A549 (cell line): ENCODE results near the gene TJP1. TPM values are rescaled to one million over a fixed set of nuclear protein-coding genes. Genes with fewer than 3 reads are reported as not detected.
"Not testable (repeated sequence)": the region's sequence is repeated elsewhere in the genome, so short reads cannot be mapped to it uniquely, and the experiment has no call there.

ENCODE experiments used
- ATAC-seq, 2 experiments: fragments of 200-7000 bp in 1 of 2; fragments of >200 bp in 1 of 2; cut with Nextera tagmentation in 1 of 2; cut with Tn5 transposase in 1 of 2; 3 replicates each; pipeline versions ENCODE4 v1.8.0 to v1.9.1; 2018 to 2020; ENCODE audit warnings: mild to moderate bottlenecking in 1 of 2, moderate library complexity in 1 of 2
- CTCF ChIA-PET: fragments of 300-600 bp; sonication (Branson Sonifier 250); formaldehyde crosslinking; extraction: SDS; loops from one replicate; lab custom pipeline; 2021; ENCODE audit warnings: antibody characterized with exemption, inconsistent platforms; lab: Yijun Ruan, JAX
- POLR2A ChIA-PET: fragments of 350-600 bp; formaldehyde crosslinking; extraction: SDS; loops from one replicate; lab custom pipeline; 2021; ENCODE audit warnings: antibody characterized with exemption, inconsistent platforms; lab: Yijun Ruan, JAX
- DNase-seq, 2 experiments: peaks; one replicate each; pipeline versions ENCODE4 v3.0.0 to v3.0.0-alpha.2; 2011 to 2016; ENCODE audit warnings: low read depth in 1 of 2, low spot score in 1 of 2
- FAIRE-seq: peaks from 2 replicates; lab custom pipeline; 2011; peaks lifted over from hg19 to GRCh38; lab: Jason Lieb, UNC
- H3K27ac ChIP-seq, 2 experiments: fragments of >200 bp; sonication (Bioruptor Twin); formaldehyde crosslinking; 3 replicates each; pipeline ENCODE4 v1.5.1; 2016 to 2017
- H3K4me1 ChIP-seq: fragments of >200 bp; sonication (Bioruptor Twin); formaldehyde crosslinking; 3 replicates; pipeline ENCODE4 v1.6.1; 2016
- H3K4me2 ChIP-seq: fragments of >200 bp; sonication (Bioruptor Twin); formaldehyde crosslinking; 3 replicates; pipeline ENCODE4 v1.6.1; 2016
- H3K4me3 ChIP-seq: fragments of >200 bp; sonication (Bioruptor Twin); formaldehyde crosslinking; 3 replicates; pipeline ENCODE4 v1.5.1; 2016
- H3K9me3 ChIP-seq: fragments of >200 bp; sonication (Bioruptor Twin); formaldehyde crosslinking; 3 replicates; pipeline ENCODE4 v1.6.1; 2016
- BHLHE40 ChIP-seq: IDR thresholded peaks from 2 replicates; pipeline ENCODE4 v1.6.1; 2012; ENCODE audit warnings: low read depth, low read length, inconsistent platforms
- CBX2 ChIP-seq: fragments of 200-600 bp; sonication (generic); IDR thresholded peaks from 2 replicates; pipeline ENCODE4 v1.6.1; 2016; ENCODE audit warnings: low read depth, mild to moderate bottlenecking, borderline replicate concordance
- CEBPB ChIP-seq, 2 experiments: fragments of >200 bp in 1 of 2; sonication (Bioruptor Twin) in 1 of 2; formaldehyde crosslinking in 1 of 2; IDR thresholded peaks; 2 replicates each; pipeline ENCODE4 v1.6.1; 2012 to 2016
- FOSL2 ChIP-seq, 2 experiments: fragments of 450-650 bp in 1 of 2; fragments of >200 bp in 1 of 2; sonication (Bioruptor Twin) in 1 of 2; formaldehyde crosslinking; IDR thresholded peaks; 2 replicates each; pipeline versions ENCODE4 v1.5.0 to v1.6.1; 2016 to 2020; ENCODE audit warnings: mild to moderate bottlenecking in 1 of 2, moderate library complexity in 1 of 2
- FOXS1 ChIP-seq: fragments of 250-450 bp; sonication (Bioruptor Pico); IDR thresholded peaks from 2 replicates; pipeline ENCODE4 v1.5.0; 2020; ENCODE audit warnings: mild to moderate bottlenecking, moderate library complexity
- GATA3 ChIP-seq: IDR thresholded peaks from 2 replicates; pipeline ENCODE4 v1.6.1; 2012; ENCODE audit warnings: borderline replicate concordance
- HOXA7 ChIP-seq: fragments of 250-450 bp; sonication (Bioruptor Pico); IDR thresholded peaks from 2 replicates; pipeline ENCODE4 v1.5.0; 2020; ENCODE audit warnings: mild to moderate bottlenecking, moderate library complexity
- HOXB13 ChIP-seq: fragments of 250-450 bp; sonication (Bioruptor Pico); IDR thresholded peaks from 2 replicates; pipeline ENCODE4 v1.5.0; 2020; ENCODE audit warnings: low read depth, mild to moderate bottlenecking, moderate library complexity
- HOXB5 ChIP-seq: fragments of 250-450 bp; sonication (Bioruptor Pico); IDR thresholded peaks from 2 replicates; pipeline ENCODE4 v1.5.0; 2020; ENCODE audit warnings: mild to moderate bottlenecking, moderate library complexity
- JUN ChIP-seq, 2 experiments: fragments of >200 bp; sonication (Bioruptor Twin); formaldehyde crosslinking; IDR thresholded peaks; 2 replicates in 1 of 2; 3 replicates in 1 of 2; pipeline ENCODE4 v1.6.1; 2016 to 2017
- MAZ ChIP-seq: fragments of 150-350 bp; IDR thresholded peaks from 2 replicates; pipeline ENCODE4 v1.6.1; 2014; ENCODE audit warnings: antibody characterized with exemption, low read depth, low read length, borderline replicate concordance
- RARB ChIP-seq: fragments of 250-450 bp; sonication (Bioruptor Pico); IDR thresholded peaks from 2 replicates; pipeline ENCODE4 v1.8.0; 2021; ENCODE audit warnings: mild to moderate bottlenecking, moderate library complexity
- RCOR1 ChIP-seq: fragments of 150-350 bp; IDR thresholded peaks from 2 replicates; pipeline ENCODE4 v1.6.1; 2014; ENCODE audit warnings: antibody characterized with exemption, low read length, low read depth
- RFX5 ChIP-seq: fragments of 450-650 bp; IDR thresholded peaks from 2 replicates; pipeline ENCODE4 v1.7.1; 2014; ENCODE audit warnings: antibody characterized with exemption, mild to moderate bottlenecking, moderate library complexity
- TFCP2L1 ChIP-seq: fragments of 250-450 bp; sonication (Bioruptor Pico); IDR thresholded peaks from 2 replicates; pipeline ENCODE4 v1.5.0; 2021; ENCODE audit warnings: mild to moderate bottlenecking
- ZC3H11A ChIP-seq: fragments of 450-650 bp; IDR thresholded peaks from 2 replicates; pipeline ENCODE4 v1.6.1; 2014; ENCODE audit warnings: antibody characterized with exemption, mild to moderate bottlenecking
- WGBS: methylation state at CpG from one replicate; pipeline ENCODE4 v1.1.6; 2017; ENCODE audit errors: missing lambda C conversion rate; 5-methylcytosine and 5-hydroxymethylcytosine counted together
- polyA plus RNA-seq, 4 experiments: library from polyadenylated mRNA; depleted of rRNA in 3 of 4; stranded (reverse); fragments of >200 nt; fragmentation: RNase III in 1 of 4; extraction: RNeasy Plus Mini Kit Qiagen cat#74134 plus additional on column Dnase treatment in 1 of 4; gene quantifications; 2 replicates in 3 of 4; 3 replicates in 1 of 4; pipeline ENCODE4 v1.2.3, GENCODE V29; 2011 to 2017
- TF ChIP-seq, protein P1 (sequence below): IDR thresholded peaks from 2 replicates; pipeline ENCODE4 v1.6.1; 2012; ENCODE audit warnings: low read depth, borderline replicate concordance
- TF ChIP-seq, protein P2 (sequence below): IDR thresholded peaks from 2 replicates; pipeline ENCODE4 v1.6.1; 2012
- TF ChIP-seq, protein P3 (sequence below): fragments of 250-450 bp; sonication (Bioruptor Pico); IDR thresholded peaks from 2 replicates; pipeline ENCODE4 v1.5.0; 2021; ENCODE audit warnings: mild to moderate bottlenecking, moderate library complexity, borderline replicate concordance
- TF ChIP-seq, protein P4 (sequence below): IDR thresholded peaks from 2 replicates; pipeline ENCODE4 v1.6.1; 2012
- TF ChIP-seq, protein P5 (sequence below): fragments of 450-650 bp; IDR thresholded peaks from 2 replicates; pipeline ENCODE4 v1.6.1; 2014; ENCODE audit warnings: antibody characterized with exemption
- TF ChIP-seq, protein P6 (sequence below): fragments of >200 bp; sonication (Bioruptor Twin); formaldehyde crosslinking; IDR thresholded peaks from 3 replicates; pipeline ENCODE4 v1.5.1; 2016

Gene TJP1
- polyA plus RNA-seq, 2 of the 4 experiments (the other 2 are of a cell fraction), result 55.0 to 179 TPM

DNA sequence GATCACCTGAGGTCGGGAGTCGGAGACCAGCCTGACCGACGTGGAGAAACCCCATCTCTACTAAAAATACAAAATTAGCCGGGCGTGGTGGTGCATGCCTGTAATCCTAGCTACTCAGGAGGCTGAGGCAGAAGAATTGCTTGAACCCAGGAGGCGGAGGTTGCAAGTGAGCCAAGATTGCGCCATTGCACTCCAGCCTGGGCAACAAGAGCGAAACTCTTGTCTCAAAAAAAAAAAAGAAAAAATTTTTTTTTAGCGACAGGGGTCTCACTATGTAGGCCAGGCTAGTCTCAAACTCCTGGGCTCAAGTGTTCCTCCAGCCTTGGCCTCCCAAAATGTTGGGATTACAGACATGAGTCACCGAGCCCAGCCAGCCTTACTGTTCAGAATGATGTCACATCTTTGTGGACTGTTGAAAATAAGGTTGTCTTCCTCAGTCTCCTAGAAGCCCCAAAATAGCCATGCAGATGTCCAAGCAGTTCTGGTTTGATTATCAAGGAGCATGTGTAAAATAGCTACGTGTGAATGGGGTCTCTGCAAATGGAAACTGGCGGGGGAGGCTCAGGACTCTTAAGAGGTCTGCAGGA lies 145.8 kb downstream of the TJP1 start:
- H3K27ac ChIP-seq, result peak overlapping the region; percentile 91 to 93
- H3K4me1 ChIP-seq, result peaks cover 52% of the 10 kb centered on the region
- TF ChIP-seq CEBPB (IDR thresholded peaks at IDR 0.05) (peak in 1 of 2 experiments; percentile 69; a peak in 2 of 4 replicates), FOSL2 (IDR thresholded peaks at IDR 0.05) (0 out of 2 replicates have a peak, but pooled peaks have one; percentile 11), FOSL2 (CRISPR knock-in tag; IDR thresholded peaks at IDR 0.05) (peak; percentile 88), JUN (IDR thresholded peaks at IDR 0.05) (peak in 1 of 2 experiments; percentile 11; a peak in 1 of 5 replicates)
- peak in 1 of 2 experiments; percentile 64 for DNase-seq
- ChIA-PET CTCF (interaction anchor here (0.8 to 4.2 kb wide), 8 partner anchors 7 to 366 kb away, joined by 3 to 25 read pairs (median 8); no protein-coding TSS in a partner anchor), POLR2A (interaction anchor here (2.1 kb wide), 1 partner anchor 249 kb away, joined by 5 read pairs; no protein-coding TSS in a partner anchor)
- peak overlapping the region; percentile 80 for H3K4me3 ChIP-seq
- H3K9me3 ChIP-seq, ATAC-seq, FAIRE-seq: not testable (repeated sequence)
- 3% methylated on average over 13 of the region's 13 CpGs for WGBS
- H3K4me2 ChIP-seq, result peak overlapping the region; percentile 92

DNA sequence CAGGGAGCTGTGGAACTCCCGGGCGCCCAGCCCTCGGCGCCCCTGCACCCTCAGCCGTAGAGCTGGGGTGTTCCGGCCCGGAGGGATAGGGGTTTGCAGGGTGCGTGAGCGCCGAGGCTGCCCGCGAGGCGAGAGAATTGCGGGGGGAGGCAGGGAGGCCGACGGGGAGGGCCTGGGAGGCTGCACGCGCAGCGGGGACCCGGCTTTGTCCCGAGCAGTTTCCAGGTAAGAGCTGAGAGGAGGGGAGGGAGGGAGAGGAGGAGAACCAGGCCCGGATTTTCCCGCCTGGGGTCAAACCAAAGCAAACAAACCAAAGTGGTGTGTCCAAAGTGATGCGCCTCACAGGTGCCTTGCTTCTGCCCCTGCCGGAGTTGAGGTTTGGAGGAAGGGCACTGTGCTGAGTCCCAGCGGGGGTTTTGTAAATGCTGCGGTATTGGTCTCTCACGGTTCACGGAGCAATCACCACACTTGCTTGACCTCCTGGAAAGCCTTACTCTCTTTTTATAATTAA lies 146.4 kb downstream of the TJP1 start:
- Histone ChIP-seq H3K27ac (peak overlapping the region; percentile 91 to 93), H3K4me1 (peaks cover 51% of the 10 kb centered on the region), H3K4me2 (peak overlapping the region; percentile 92), H3K4me3 (peak overlapping the region; percentile 80), H3K9me3 (no peaks in the 10 kb centered on the region)
- ATAC-seq (no peak), DNase-seq (no peak), FAIRE-seq (no peak)
- CTCF ChIA-PET, result interaction anchor here (1.3 to 4.2 kb wide), 4 partner anchors 11 to 367 kb away, joined by 4 to 25 read pairs (median 5); no protein-coding TSS in a partner anchor
- TF ChIP-seq, protein P1, sequence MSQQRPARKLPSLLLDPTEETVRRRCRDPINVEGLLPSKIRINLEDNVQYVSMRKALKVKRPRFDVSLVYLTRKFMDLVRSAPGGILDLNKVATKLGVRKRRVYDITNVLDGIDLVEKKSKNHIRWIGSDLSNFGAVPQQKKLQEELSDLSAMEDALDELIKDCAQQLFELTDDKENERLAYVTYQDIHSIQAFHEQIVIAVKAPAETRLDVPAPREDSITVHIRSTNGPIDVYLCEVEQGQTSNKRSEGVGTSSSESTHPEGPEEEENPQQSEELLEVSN, result peak; percentile 57
- TF ChIP-seq, protein P2, sequence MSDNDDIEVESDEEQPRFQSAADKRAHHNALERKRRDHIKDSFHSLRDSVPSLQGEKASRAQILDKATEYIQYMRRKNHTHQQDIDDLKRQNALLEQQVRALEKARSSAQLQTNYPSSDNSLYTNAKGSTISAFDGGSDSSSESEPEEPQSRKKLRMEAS, result peak; percentile 12; the same call in 1 of the 2 replicates
- TF ChIP-seq RCOR1 (no peak), RARB (CRISPR knock-in tag) (no peak)
- POLR2A ChIA-PET, result interaction anchor here (2.1 kb wide), 1 partner anchor 250 kb away, joined by 5 read pairs; no protein-coding TSS in a partner anchor
- 1% methylated on average over 29 of the region's 29 CpGs for WGBS

DNA sequence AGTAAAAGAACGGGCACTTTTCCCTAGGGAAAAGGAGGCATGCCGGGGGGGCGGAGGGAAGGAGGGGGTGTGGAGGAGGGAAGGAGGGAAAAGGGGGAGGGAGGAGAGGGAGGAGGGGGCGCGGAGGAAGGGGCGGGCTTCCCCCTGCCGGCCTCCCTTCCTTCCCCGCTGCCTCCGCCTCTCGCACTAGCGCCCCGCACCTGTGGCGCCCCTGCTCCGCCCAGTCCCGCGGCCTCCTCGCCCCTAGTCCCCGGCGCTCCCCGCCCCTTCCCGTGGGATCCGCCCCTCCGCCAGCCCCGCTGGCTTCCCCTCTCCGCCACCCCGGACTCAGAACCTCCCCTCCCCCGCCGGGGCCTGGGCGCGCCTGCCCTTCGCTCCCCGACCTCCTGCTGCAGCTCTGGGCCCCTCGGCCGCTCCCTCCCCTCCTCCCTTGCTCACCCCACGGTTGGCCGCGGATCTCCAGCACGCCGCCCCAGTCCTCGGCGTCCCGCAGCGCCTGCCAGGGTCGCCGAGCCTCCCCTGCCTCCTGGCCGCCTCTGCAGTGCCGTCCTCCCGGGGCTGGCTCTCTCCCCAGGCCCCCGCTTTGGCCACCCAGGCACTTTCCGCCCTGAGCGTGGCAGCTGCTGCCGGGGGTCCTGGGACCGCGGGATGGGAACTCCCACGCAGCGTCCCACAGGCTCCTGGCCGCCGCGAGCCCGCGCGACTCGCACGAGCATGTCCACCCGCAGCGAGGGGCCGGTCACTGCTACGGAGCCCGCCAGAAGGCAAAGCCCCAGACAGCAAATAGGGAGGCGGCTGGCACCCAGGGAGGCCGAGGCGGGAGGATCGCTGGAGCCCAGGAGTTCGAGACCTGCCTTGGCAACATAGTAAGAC lies 147.4 kb downstream of the TJP1 start:
- Histone ChIP-seq H3K4me3 (peak overlapping the region; percentile 80), H3K4me1 (peaks cover 60% of the 10 kb centered on the region), H3K4me2 (peak overlapping the region; percentile 92), H3K9me3 (no peaks in the 10 kb centered on the region), H3K27ac (peak overlapping the region; percentile 91 to 93)
- CTCF ChIA-PET, result interaction anchor here (1.3 to 4.2 kb wide), 3 partner anchors 12 to 368 kb away, joined by 4 to 25 read pairs (median 4); no protein-coding TSS in a partner anchor
- DNase-seq (peak; percentile 94 to 96), ATAC-seq (peak; percentile 66 to 84), FAIRE-seq (no peak)
- POLR2A ChIA-PET, result interaction anchor here (0.7 to 2.1 kb wide), 5 partner anchors 10 to 455 kb away, joined by 3 to 5 read pairs (median 3); no protein-coding TSS in a partner anchor
- 0% methylated on average over 14 of the region's 74 CpGs for WGBS
- TF ChIP-seq, protein P3, sequence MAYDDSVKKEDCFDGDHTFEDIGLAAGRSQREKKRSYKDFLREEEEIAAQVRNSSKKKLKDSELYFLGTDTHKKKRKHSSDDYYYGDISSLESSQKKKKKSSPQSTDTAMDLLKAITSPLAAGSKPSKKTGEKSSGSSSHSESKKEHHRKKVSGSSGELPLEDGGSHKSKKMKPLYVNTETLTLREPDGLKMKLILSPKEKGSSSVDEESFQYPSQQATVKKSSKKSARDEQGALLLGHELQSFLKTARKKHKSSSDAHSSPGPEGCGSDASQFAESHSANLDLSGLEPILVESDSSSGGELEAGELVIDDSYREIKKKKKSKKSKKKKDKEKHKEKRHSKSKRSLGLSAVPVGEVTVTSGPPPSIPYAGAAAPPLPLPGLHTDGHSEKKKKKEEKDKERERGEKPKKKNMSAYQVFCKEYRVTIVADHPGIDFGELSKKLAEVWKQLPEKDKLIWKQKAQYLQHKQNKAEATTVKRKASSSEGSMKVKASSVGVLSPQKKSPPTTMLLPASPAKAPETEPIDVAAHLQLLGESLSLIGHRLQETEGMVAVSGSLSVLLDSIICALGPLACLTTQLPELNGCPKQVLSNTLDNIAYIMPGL (CRISPR knock-in tag), result no peak
- TF ChIP-seq FOXS1 (CRISPR knock-in tag) (no peak), HOXA7 (CRISPR knock-in tag) (no peak), GATA3 (peak; percentile 39; the same call in 1 of the 2 replicates), HOXB5 (no peak), ZC3H11A (no peak), CBX2 (no peak), RFX5 (no peak), BHLHE40 (no peak), TFCP2L1 (CRISPR knock-in tag) (peak; percentile 25; the same call in 1 of the 2 replicates), CEBPB (IDR thresholded peaks at IDR 0.05) (no peak), HOXB13 (CRISPR knock-in tag) (no peak), MAZ (no peak)
- TF ChIP-seq, protein P4, sequence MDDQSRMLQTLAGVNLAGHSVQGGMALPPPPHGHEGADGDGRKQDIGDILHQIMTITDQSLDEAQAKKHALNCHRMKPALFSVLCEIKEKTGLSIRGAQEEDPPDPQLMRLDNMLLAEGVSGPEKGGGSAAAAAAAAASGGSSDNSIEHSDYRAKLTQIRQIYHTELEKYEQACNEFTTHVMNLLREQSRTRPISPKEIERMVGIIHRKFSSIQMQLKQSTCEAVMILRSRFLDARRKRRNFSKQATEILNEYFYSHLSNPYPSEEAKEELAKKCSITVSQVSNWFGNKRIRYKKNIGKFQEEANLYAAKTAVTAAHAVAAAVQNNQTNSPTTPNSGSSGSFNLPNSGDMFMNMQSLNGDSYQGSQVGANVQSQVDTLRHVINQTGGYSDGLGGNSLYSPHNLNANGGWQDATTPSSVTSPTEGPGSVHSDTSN, result no peak
- TF ChIP-seq, protein P5, sequence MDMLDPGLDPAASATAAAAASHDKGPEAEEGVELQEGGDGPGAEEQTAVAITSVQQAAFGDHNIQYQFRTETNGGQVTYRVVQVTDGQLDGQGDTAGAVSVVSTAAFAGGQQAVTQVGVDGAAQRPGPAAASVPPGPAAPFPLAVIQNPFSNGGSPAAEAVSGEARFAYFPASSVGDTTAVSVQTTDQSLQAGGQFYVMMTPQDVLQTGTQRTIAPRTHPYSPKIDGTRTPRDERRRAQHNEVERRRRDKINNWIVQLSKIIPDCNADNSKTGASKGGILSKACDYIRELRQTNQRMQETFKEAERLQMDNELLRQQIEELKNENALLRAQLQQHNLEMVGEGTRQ, result no peak
- TF ChIP-seq, protein P6, sequence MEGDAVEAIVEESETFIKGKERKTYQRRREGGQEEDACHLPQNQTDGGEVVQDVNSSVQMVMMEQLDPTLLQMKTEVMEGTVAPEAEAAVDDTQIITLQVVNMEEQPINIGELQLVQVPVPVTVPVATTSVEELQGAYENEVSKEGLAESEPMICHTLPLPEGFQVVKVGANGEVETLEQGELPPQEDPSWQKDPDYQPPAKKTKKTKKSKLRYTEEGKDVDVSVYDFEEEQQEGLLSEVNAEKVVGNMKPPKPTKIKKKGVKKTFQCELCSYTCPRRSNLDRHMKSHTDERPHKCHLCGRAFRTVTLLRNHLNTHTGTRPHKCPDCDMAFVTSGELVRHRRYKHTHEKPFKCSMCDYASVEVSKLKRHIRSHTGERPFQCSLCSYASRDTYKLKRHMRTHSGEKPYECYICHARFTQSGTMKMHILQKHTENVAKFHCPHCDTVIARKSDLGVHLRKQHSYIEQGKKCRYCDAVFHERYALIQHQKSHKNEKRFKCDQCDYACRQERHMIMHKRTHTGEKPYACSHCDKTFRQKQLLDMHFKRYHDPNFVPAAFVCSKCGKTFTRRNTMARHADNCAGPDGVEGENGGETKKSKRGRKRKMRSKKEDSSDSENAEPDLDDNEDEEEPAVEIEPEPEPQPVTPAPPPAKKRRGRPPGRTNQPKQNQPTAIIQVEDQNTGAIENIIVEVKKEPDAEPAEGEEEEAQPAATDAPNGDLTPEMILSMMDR, result no peak
